ENCODE measurements around the gene OTOA. TPM values are rescaled to one million over a fixed set of nuclear protein-coding genes. Genes with fewer than 3 reads are reported as not detected.

The OTOA gene
- total RNA-seq, 1 donor from 2014 or later: 0.08 TPM

DNA sequence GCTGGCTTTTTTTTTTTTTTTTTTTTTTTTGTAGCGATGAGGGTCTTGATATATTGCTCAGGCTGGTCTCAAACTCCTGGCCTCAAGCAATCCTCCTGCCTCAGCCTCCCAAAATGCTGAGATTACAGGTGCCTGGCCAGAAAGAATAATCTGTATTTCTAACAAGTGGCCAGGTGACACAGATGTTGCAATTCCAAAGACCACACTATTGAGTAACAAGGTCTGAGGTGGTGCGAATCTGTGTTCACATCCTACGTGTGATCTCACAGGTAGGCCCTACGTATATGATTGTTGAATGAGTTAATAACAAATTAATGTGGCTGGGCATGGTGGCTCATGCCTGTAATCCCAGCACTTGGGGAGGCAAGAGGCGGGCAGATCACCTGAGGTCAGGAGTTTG lies 33.3 kb downstream of the OTOA start:
- Mint-ChIP-seq H3K27me3 (ENCODE audit: unreplicated experiment) (no peaks in the 10 kb centered on the region), H3K4me1 (ENCODE audit: unreplicated experiment) (no peaks in the 10 kb centered on the region), H3K27ac (ENCODE audit: unreplicated experiment) (no peak overlapping the region), H3K4me3 (ENCODE audit: unreplicated experiment) (no peak overlapping the region), H3K36me3 (ENCODE audit: unreplicated experiment) (no peaks in the 10 kb centered on the region), H3K9me3 (ENCODE audit: unreplicated experiment) (no peaks in the 10 kb centered on the region)
- DNase-seq (ENCODE audit: extremely low spot score, unreplicated experiment): no peak
- TF ChIP-seq, protein P1, sequence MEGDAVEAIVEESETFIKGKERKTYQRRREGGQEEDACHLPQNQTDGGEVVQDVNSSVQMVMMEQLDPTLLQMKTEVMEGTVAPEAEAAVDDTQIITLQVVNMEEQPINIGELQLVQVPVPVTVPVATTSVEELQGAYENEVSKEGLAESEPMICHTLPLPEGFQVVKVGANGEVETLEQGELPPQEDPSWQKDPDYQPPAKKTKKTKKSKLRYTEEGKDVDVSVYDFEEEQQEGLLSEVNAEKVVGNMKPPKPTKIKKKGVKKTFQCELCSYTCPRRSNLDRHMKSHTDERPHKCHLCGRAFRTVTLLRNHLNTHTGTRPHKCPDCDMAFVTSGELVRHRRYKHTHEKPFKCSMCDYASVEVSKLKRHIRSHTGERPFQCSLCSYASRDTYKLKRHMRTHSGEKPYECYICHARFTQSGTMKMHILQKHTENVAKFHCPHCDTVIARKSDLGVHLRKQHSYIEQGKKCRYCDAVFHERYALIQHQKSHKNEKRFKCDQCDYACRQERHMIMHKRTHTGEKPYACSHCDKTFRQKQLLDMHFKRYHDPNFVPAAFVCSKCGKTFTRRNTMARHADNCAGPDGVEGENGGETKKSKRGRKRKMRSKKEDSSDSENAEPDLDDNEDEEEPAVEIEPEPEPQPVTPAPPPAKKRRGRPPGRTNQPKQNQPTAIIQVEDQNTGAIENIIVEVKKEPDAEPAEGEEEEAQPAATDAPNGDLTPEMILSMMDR (IDR thresholded peaks at IDR 0.05): no peak

DNA sequence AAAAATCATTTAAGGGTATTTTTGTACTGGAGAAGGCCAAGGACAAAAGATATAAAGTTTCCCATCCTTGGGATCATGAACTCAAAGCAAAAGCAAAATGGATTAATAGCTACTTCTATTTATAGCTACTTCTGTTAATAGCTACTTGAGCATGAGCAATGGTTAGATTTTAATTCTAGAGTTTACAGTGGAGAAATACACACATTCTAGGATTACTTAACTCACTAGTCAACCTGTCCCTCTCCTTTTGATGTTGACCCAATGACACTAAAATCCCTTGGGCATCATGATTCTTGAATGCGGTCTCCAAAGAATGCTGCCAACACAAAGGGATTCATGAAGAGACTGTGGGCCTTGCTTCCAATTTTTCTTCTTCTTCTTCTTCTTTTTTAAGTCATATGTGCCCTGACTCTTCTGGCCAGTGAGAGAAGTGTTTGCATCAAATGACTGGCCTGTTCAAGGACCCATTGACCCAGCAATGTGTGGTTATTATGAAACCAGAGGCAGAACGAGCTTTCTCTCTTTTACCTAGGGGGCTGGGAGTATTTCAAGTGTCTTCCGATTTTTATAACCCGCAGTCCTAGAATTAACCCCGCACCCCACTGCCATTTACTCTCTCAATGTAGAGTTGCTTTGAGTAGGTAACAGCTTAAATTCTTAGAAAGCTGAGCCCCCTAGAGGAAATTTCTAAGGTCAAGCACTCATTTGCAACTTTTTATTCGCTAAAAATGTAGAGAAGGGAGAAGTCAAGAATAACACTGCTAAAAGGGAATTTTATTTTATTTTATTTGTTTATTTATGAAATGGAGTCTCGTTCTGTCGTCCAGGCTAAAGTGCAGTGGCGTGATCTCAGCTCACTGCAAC lies 34.6 kb downstream of the OTOA start:
- TF ChIP-seq, protein P1 (IDR thresholded peaks at IDR 0.05): no peak
- H3K4me1 Mint-ChIP-seq (ENCODE audit: unreplicated experiment): no peaks in the 10 kb centered on the region
- no peak for DNase-seq (ENCODE audit: extremely low spot score, unreplicated experiment)
- H3K27me3 Mint-ChIP-seq (ENCODE audit: unreplicated experiment): peaks cover 4% of the 10 kb centered on the region
- H3K9me3 Mint-ChIP-seq (ENCODE audit: unreplicated experiment): no peaks in the 10 kb centered on the region
- H3K27ac Mint-ChIP-seq (ENCODE audit: unreplicated experiment): no peak overlapping the region
- no peaks in the 10 kb centered on the region for H3K36me3 Mint-ChIP-seq (ENCODE audit: unreplicated experiment)
- H3K4me3 Mint-ChIP-seq (ENCODE audit: unreplicated experiment): no peak overlapping the region

DNA sequence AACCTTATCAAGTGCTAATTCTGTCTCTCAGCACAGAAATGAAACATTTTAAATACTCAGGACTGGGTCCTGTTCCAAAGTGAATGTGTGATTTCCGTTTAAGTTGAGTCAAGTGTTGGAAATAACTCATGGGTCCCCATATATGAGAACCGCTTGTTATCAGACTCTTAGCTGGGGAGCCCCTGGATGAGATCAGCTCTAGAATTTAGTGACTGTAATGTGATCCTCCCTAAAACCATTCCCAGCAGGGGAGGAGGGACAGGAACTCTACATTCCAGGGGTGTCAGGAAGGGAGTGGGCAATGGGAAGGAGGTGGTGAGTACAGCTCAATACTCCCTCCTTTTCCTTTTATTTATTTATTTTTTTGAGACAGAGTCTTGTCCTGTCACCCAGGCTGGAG lies 37.5 kb downstream of the OTOA start:
- Mint-ChIP-seq H3K4me3 (ENCODE audit: unreplicated experiment) (no peak overlapping the region), H3K27me3 (ENCODE audit: unreplicated experiment) (peaks cover 12% of the 10 kb centered on the region), H3K27ac (ENCODE audit: unreplicated experiment) (no peak overlapping the region), H3K9me3 (ENCODE audit: unreplicated experiment) (no peaks in the 10 kb centered on the region), H3K4me1 (ENCODE audit: unreplicated experiment) (no peaks in the 10 kb centered on the region), H3K36me3 (ENCODE audit: unreplicated experiment) (no peaks in the 10 kb centered on the region)
- no peak for DNase-seq (ENCODE audit: extremely low spot score, unreplicated experiment)
- TF ChIP-seq, protein P1 (IDR thresholded peaks at IDR 0.05): no peak

DNA sequence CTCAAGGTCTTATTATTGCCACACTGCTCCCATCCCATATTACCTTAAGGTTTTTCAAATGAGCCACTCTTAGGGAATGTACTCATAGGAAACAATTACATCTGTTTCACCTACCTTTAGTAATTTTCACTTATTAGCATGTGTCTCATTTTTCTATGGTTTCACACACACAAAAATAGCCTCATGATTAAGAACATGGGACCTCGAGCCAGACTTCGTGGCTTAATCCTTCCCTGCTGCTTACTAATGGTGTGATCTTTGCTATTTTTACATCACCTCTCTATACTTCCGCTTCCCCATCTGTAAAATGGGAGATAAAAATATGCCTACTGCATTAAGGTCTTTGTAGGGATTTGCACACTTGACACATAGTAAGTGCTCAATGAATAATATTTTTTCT lies 38.5 kb downstream of the OTOA start:
- Mint-ChIP-seq H3K4me3 (ENCODE audit: unreplicated experiment) (no peak overlapping the region), H3K27me3 (ENCODE audit: unreplicated experiment) (peaks cover 15% of the 10 kb centered on the region), H3K9me3 (ENCODE audit: unreplicated experiment) (no peaks in the 10 kb centered on the region), H3K36me3 (ENCODE audit: unreplicated experiment) (no peaks in the 10 kb centered on the region), H3K4me1 (ENCODE audit: unreplicated experiment) (no peaks in the 10 kb centered on the region), H3K27ac (ENCODE audit: unreplicated experiment) (no peak overlapping the region)
- TF ChIP-seq, protein P1 (IDR thresholded peaks at IDR 0.05): no peak
- no peak for DNase-seq (ENCODE audit: extremely low spot score, unreplicated experiment)

DNA sequence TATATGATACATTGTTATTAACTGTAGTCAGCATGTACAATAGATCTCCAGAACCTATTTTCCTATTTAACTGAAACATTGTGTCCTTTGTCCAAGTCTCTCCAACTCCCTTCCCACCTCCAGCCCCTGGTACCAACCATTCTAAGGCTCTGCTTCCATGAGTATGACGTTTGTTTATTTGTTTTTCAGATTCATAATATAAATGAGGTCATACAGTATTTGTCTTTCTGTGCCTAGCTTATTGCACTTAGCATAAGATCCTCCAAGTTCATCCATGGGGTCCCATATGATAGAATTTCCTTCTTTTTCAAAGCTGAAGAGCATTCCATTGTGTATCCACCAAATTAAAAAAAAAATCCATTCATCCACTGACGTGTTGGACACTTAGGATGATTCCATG lies 39.4 kb downstream of the OTOA start:
- Mint-ChIP-seq H3K36me3 (ENCODE audit: unreplicated experiment) (no peaks in the 10 kb centered on the region), H3K9me3 (ENCODE audit: unreplicated experiment) (no peaks in the 10 kb centered on the region), H3K4me1 (ENCODE audit: unreplicated experiment) (no peaks in the 10 kb centered on the region), H3K27ac (ENCODE audit: unreplicated experiment) (no peak overlapping the region), H3K27me3 (ENCODE audit: unreplicated experiment) (peaks cover 15% of the 10 kb centered on the region), H3K4me3 (ENCODE audit: unreplicated experiment) (no peak overlapping the region)
- DNase-seq (ENCODE audit: extremely low spot score, unreplicated experiment): no peak
- TF ChIP-seq, protein P1 (IDR thresholded peaks at IDR 0.05): no peak
